HL-60/S4 treated with retinoic acid at 250 ng/mL for 4 days and 3 days (cell line): ENCODE measurements around the gene TP53I13.

Experiments used
- in situ Hi-C: fragments of 300-500 bp; cut with MboI; formaldehyde crosslinking; loops from 2 replicates; pipeline ENCODE4 v1.7.0; 2022; ENCODE audit warnings: low sequenced_read_pairs

Gene TP53I13

GRCh38 chr17:29579866-29580771 is 11.6 kb downstream of the TP53I13 start:
- in situ Hi-C loops, result no loop called here

- in situ Hi-C loops, result no loop called here
These were observed 13.2 kb downstream of the TP53I13 start for GRCh38 chr17:29581583-29582253.

GRCh38 chr17:29582254-29582765 is 13.8 kb downstream of the TP53I13 start:
- in situ Hi-C loops, result no loop called here

- in situ Hi-C loops, result no loop called here
These were observed 14.3 kb downstream of the TP53I13 start for GRCh38 chr17:29582772-29583171.

- in situ Hi-C loops, result no loop called here
These were observed 15.1 kb downstream of the TP53I13 start for GRCh38 chr17:29583324-29584248.

GRCh38 chr17:29584452-29585079 is 16.1 kb downstream of the TP53I13 start:
- in situ Hi-C loops, result no loop called here

GRCh38 chr17:29585080-29585751 is 16.7 kb downstream of the TP53I13 start:
- in situ Hi-C loops, result no loop called here

GRCh38 chr17:29586676-29587469 is 18.4 kb downstream of the TP53I13 start:
- in situ Hi-C loops, result no loop called here

- in situ Hi-C loops, result no loop called here
These were observed 19.1 kb downstream of the TP53I13 start for GRCh38 chr17:29587591-29587990.

GRCh38 chr17:29588017-29588561 is 19.6 kb downstream of the TP53I13 start:
- in situ Hi-C loops, result no loop called here

- in situ Hi-C loops, result no loop called here
These were observed 20.3 kb downstream of the TP53I13 start for GRCh38 chr17:29588562-29589411.

GRCh38 chr17:29589524-29590410 is 21.3 kb downstream of the TP53I13 start, which contains the start of gene GIT1:
Gene GIT1, minus strand, starts transcription at chr17:29589648. Its CDS starts 270 bp downstream, at chr17:29589378.
- in situ Hi-C loops, result no loop called here

GRCh38 chr17:29590411-29591145 is 22.1 kb downstream of the TP53I13 start:
- in situ Hi-C loops, result no loop called here

GRCh38 chr17:29591146-29591736 is 22.7 kb downstream of the TP53I13 start:
- in situ Hi-C loops, result no loop called here

- in situ Hi-C loops, result no loop called here
These were observed 23.5 kb downstream of the TP53I13 start for GRCh38 chr17:29591737-29592608.
